Ovary (tissue), 3 donors: Measurements from ENCODE around the gene SPATA45.

Experiments used
- EP300 ChIP-seq: sonication (generic); formaldehyde crosslinking; IDR thresholded peaks from one replicate; pipeline ENCODE4 v1.6.1; 2017; ENCODE audit warnings: antibody characterized with exemption
- POLR2A ChIP-seq: fragments of 450-650 bp; IDR thresholded peaks from one replicate; pipeline ENCODE4 v1.6.1; 2017; ENCODE audit warnings: antibody characterized with exemption, mild to moderate bottlenecking, moderate library complexity
- TF ChIP-seq, protein P1 (sequence below), 3 donors: fragments of 450-650 bp in 2 of 3; fragments of 200-600 bp in 1 of 3; IDR thresholded peaks; one replicate each; pipeline versions ENCODE4 v1.5.1 to v1.8.0; 2016 to 2022; ENCODE audit warnings: antibody characterized with exemption in 3 of 3, mild to moderate bottlenecking in 1 of 3
- donor health status: DM: no; HTN: no; CAD: no.

GRCh38 chr1:212860713-212861581, 13.5 kb upstream of the SPATA45 start:
- TF ChIP-seq, protein P1, sequence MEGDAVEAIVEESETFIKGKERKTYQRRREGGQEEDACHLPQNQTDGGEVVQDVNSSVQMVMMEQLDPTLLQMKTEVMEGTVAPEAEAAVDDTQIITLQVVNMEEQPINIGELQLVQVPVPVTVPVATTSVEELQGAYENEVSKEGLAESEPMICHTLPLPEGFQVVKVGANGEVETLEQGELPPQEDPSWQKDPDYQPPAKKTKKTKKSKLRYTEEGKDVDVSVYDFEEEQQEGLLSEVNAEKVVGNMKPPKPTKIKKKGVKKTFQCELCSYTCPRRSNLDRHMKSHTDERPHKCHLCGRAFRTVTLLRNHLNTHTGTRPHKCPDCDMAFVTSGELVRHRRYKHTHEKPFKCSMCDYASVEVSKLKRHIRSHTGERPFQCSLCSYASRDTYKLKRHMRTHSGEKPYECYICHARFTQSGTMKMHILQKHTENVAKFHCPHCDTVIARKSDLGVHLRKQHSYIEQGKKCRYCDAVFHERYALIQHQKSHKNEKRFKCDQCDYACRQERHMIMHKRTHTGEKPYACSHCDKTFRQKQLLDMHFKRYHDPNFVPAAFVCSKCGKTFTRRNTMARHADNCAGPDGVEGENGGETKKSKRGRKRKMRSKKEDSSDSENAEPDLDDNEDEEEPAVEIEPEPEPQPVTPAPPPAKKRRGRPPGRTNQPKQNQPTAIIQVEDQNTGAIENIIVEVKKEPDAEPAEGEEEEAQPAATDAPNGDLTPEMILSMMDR (IDR thresholded peaks at IDR 0.05), result no peak
- TF ChIP-seq POLR2A, result no peak
- no peak for TF ChIP-seq EP300
